GM19035 (cell line): Measurements from ENCODE around the gene ZSWIM6.

Experiments used
- ATAC-seq: cut with Tn5 transposase; IDR thresholded peaks from one replicate; pipeline ENCODE4 v1.9.1; 2021; ENCODE audit not compliant: unreplicated experiment

Gene ZSWIM6

GRCh38 chr5:61526207-61526519 is 194.1 kb downstream of the ZSWIM6 start:
- no peak for ATAC-seq

- no peak for ATAC-seq
These were observed 200.9 kb downstream of the ZSWIM6 start for GRCh38 chr5:61532983-61533382.

- peak; percentile 91 for ATAC-seq
These were observed 202.6 kb downstream of the ZSWIM6 start for GRCh38 chr5:61534481-61535267.

- no peak for ATAC-seq
These were observed 203.8 kb downstream of the ZSWIM6 start for GRCh38 chr5:61535828-61536227.

GRCh38 chr5:61536922-61537321 is 204.9 kb downstream of the ZSWIM6 start:
- no peak for ATAC-seq

GRCh38 chr5:61538722-61539501 is 206.9 kb downstream of the ZSWIM6 start:
- ATAC-seq, result no peak

- ATAC-seq, result no peak
These were observed 217.5 kb downstream of the ZSWIM6 start for GRCh38 chr5:61549530-61549929.

GRCh38 chr5:61551637-61552313 is 219.7 kb downstream of the ZSWIM6 start:
- ATAC-seq, result no peak

GRCh38 chr5:61559146-61559545 is 227.1 kb downstream of the ZSWIM6 start:
- no peak for ATAC-seq

- no peak for ATAC-seq
These were observed 227.7 kb downstream of the ZSWIM6 start for GRCh38 chr5:61559722-61560121.

GRCh38 chr5:61563401-61563800 is 231.3 kb downstream of the ZSWIM6 start:
- ATAC-seq, result no peak

GRCh38 chr5:61567337-61567736 is 235.3 kb downstream of the ZSWIM6 start:
- ATAC-seq, result no peak

- ATAC-seq, result no peak
These were observed 237.3 kb downstream of the ZSWIM6 start for GRCh38 chr5:61569353-61569752.

GRCh38 chr5:61570767-61571166 is 238.7 kb downstream of the ZSWIM6 start:
- no peak for ATAC-seq

GRCh38 chr5:61572959-61573358 is 240.9 kb downstream of the ZSWIM6 start:
- ATAC-seq, result no peak

- no peak for ATAC-seq
These were observed 243.0 kb downstream of the ZSWIM6 start for GRCh38 chr5:61575103-61575502.

GRCh38 chr5:61575581-61575980 is 243.5 kb downstream of the ZSWIM6 start:
- ATAC-seq, result no peak

GRCh38 chr5:61576556-61576955 is 244.5 kb downstream of the ZSWIM6 start:
- ATAC-seq, result no peak

- no peak for ATAC-seq
These were observed 246.9 kb downstream of the ZSWIM6 start for GRCh38 chr5:61578858-61579503.

GRCh38 chr5:61582205-61582820 is 250.3 kb downstream of the ZSWIM6 start:
- no peak for ATAC-seq

GRCh38 chr5:61582887-61583286 is 250.8 kb downstream of the ZSWIM6 start:
- no peak for ATAC-seq
